Ishikawa (cell line): Measurements from ENCODE around the gene TGFBRAP1.
A peak's percentile ranks its signal among the peaks of the same experiment; 100 is the strongest.

Experiments
- CEBPB ChIP-seq: IDR thresholded peaks from 2 replicates; pipeline ENCODE4 v1.6.1; 2012
- CREB1 ChIP-seq: IDR thresholded peaks from 2 replicates; pipeline ENCODE4 v1.6.1; 2012; ENCODE audit warnings: low read depth
- EGR1 ChIP-seq: IDR thresholded peaks from 2 replicates; pipeline ENCODE4 v1.6.1; 2012
- EP300 ChIP-seq: IDR thresholded peaks from 2 replicates; pipeline ENCODE4 v1.6.1; 2012; ENCODE audit warnings: borderline replicate concordance
- FOXM1 ChIP-seq: IDR thresholded peaks from 2 replicates; pipeline ENCODE4 v1.6.1; 2012; ENCODE audit warnings: low read depth, borderline replicate concordance
- NFIC ChIP-seq: IDR thresholded peaks from 2 replicates; pipeline ENCODE4 v1.6.1; 2012
- RAD21 ChIP-seq: IDR thresholded peaks from 2 replicates; pipeline ENCODE4 v1.6.1; 2012; ENCODE audit warnings: low read depth
- TAF1 ChIP-seq: IDR thresholded peaks from 2 replicates; pipeline ENCODE4 v1.6.1; 2012; ENCODE audit warnings: low read depth, mild to moderate bottlenecking
- TCF12 ChIP-seq: IDR thresholded peaks from 2 replicates; pipeline ENCODE4 v1.6.1; 2012; ENCODE audit warnings: low read depth
- TEAD4 ChIP-seq: IDR thresholded peaks from 2 replicates; pipeline ENCODE4 v1.6.1; 2012
- YY1 ChIP-seq: IDR thresholded peaks from 2 replicates; pipeline ENCODE4 v1.6.1; 2012; ENCODE audit warnings: low read depth
- ZBTB7A ChIP-seq: IDR thresholded peaks from 2 replicates; pipeline ENCODE4 v1.6.1; 2012; ENCODE audit warnings: low read depth
- TF ChIP-seq, protein P1 (sequence below): IDR thresholded peaks from 2 replicates; pipeline ENCODE4 v1.6.1; 2012
- TF ChIP-seq, protein P2 (sequence below): IDR thresholded peaks from 2 replicates; pipeline ENCODE4 v1.6.1; 2012
- TF ChIP-seq, protein P3 (sequence below): IDR thresholded peaks from 2 replicates; pipeline ENCODE4 v1.6.1; 2012; ENCODE audit warnings: low read depth, mild to moderate bottlenecking

TGFBRAP1 gene

DNA sequence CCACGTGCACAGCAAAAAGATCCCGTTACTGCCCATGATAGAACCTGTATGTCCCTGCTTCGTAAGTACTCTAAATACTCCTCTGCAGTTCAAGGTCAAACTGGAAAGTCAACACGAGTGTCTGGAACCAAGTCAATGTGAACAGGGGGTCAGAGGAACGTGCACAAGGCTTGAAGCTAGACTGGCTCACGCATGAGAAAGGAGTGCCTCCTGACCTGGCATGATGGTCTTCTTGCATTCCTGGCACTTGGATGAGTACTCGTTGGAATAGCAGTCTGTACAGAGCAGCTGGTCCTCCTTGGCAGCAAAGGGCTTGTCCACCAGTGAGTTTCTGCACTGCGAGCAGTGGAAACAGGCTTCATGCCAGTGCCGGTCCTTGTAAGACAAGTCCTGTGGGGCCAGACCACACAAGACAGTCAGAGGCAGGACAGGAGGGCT, 43.8 kb upstream of the TGFBRAP1 start:
- TF ChIP-seq NFIC (no peak), RAD21 (no peak), YY1 (no peak), ZBTB7A (no peak), CEBPB (no peak)
- TF ChIP-seq, protein P1, sequence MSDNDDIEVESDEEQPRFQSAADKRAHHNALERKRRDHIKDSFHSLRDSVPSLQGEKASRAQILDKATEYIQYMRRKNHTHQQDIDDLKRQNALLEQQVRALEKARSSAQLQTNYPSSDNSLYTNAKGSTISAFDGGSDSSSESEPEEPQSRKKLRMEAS, result no peak

DNA sequence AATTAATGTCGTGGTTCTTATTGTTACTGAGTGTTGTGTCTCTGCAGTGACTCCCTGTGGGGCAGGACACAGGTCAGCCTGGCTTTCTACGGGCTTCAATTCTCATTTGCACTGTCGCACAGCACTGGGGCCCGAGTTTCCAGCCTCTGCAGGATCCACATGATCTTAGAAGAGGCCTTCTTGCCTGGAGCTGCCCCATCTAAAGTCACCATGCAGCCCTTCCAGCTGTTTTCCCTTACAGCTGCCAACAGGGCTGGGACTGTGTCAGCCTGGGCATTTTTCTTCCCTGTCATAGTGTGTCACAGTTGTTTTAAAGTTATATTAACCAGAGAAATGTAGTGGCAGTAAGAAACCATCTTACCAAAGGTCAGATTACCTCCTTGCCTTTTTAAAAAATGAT, 42.3 kb upstream of the TGFBRAP1 start:
- TF ChIP-seq TEAD4 (no peak), YY1 (no peak), ZBTB7A (no peak), EP300 (no peak), CEBPB (no peak), TAF1 (no peak)
- TF ChIP-seq, protein P2, sequence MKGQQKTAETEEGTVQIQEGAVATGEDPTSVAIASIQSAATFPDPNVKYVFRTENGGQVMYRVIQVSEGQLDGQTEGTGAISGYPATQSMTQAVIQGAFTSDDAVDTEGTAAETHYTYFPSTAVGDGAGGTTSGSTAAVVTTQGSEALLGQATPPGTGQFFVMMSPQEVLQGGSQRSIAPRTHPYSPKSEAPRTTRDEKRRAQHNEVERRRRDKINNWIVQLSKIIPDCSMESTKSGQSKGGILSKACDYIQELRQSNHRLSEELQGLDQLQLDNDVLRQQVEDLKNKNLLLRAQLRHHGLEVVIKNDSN, result no peak

DNA sequence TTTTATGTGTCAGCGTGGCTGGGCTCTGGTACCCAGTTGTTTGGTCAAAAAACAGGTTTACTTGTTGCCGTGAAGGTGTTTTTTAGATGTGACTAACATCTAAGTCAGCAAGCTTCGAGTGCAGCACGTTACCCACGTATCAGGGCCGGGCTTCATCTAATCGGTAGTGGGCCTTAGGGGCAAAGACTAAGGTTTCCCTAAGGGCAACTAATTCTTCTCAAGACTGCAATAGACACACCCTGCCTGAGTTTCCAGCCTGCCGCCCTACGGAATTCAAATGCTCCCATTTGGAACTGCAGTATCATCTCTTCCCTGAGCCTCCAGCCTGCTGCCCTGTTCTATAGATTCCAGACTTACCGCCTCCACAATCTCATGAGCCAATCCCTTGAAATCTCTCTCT, 41.6 kb upstream of the TGFBRAP1 start:
- TF ChIP-seq EP300 (no peak), ZBTB7A (no peak)
- TF ChIP-seq, protein P1, result no peak

DNA sequence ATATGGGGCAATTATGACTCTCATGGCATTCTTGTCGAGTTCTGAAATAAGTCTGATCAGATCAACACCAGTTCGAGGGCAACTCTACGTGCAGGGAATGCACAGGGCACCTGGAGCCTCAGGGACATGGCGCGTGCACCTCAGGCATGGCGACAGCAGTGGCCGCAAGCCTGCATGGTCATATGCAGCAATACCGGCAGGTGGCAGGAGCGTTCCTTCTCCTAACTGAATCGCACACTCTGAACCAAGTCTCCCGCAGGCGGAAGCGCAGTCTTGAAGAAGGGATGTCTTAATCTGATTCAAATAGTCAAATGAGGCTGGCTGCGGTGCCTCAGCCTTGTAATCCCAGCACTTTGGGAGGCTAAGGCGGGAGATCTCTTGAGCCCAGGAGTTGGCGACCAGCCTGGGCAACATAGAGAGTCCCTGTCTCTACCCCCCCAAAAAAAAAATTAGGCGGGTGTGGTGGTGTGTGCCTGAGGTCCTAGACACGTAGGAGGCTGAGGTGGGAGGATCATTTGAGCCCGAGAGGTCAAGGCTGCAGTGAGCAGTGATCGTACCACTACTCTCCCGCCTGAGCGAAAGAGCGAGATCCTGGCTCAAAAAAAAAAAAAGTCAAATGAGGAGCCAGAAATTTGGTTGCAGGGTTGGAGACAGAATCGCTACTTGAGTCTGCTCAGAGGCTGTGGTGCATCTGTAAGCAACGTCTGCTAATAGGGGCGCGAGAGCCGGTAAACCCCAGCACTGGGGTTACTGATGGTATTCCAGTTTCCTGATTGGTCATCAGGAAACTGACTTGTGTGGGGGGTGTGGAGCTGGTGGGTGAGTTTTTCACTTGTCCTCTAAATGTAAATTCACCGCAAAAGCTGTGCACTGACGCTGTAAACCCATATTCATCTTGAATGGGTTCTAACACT, 40.5 kb upstream of the TGFBRAP1 start:
- TF ChIP-seq YY1 (0 out of 2 replicates have a peak, but pooled peaks have one; percentile 33), FOXM1 (no peak), RAD21 (peak; percentile 83)
- TF ChIP-seq, protein P1, result peak; percentile 49

DNA sequence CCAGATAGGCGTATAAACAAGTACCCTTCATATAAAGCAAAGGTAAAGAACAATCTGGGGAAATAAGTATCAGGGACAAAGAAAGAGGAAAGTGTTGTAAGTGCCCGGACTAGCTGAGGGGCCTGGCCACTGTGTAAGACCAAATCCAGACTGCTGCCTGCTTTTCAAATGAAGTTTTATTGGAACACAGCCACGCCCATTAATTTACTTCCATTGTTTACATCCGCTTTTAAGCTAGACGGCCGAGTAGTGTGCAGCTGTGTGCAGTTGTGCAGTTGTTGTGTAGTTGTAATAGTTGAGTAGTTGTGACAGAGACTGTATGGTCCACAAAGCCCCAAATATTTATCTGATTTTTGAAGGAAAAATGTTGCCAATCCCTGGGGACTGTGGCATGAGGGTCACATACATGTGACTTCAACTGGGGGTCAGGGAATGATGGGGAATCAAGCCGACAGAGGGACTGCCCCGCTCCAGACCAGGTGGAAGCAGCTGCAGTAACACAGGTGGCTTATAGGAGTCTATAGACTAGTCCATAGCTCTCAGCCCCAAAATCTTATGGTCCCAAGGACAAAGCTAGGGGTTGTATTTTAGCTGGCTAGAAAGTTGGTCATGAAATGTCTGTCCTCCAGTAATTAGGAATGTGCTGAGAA, 39.3 kb upstream of the TGFBRAP1 start:
- TF ChIP-seq TAF1 (no peak), EGR1 (no peak), TEAD4 (no peak), EP300 (no peak), TCF12 (no peak)

DNA sequence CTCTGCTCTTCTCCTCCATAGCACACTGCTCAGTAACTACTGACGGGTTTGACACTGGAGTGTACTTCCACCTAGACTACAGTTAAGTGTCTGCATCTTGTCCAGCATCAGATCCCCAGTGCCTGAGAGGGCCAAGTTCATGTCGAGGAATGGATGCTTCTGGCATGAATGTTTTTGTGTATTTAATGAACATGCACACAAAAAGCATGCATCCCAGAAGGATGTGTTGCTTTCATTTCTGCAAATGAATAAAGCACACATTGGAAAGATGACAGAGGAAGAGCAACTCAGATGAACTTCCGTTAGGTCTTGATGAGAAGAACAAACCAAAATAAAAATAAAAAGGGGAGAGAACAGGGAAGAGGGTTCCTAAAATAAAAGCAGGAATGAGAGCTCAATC, 35.7 kb upstream of the TGFBRAP1 start:
- TF ChIP-seq, protein P2, result no peak
- TF ChIP-seq RAD21 (no peak), TEAD4 (no peak), YY1 (no peak), TAF1 (no peak)

DNA sequence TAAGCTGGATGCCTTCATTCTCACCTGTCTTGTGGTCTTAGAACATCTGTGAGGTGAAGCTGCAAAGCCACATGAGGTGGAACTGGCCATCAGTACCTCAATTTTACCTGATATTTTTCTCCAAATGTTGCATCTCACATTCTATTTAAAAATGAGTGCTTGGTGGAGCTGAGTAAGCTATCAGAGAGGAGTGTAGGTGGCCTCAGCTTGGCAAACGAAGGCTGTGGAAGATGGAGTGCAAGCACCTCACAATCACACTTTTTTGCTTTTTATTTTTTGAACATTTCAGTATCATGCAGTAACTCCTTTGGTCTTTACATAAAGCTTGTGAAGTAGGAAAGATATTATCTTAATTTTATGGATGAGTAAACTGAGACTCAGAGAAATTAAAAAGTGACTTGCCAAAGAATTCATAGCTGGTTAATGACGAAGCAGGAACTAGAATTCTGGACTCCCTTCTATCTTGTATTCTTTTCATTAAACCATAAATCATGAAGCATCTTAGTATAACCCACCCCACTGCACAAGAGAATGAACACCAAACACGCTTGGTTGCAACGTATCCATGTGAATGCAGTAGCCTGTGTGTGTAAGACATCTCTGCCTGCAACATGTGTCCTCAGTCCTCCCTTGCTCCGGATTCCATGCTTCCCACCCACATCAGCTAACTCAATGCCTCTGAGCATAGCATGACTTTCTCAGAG, 35.1 kb upstream of the TGFBRAP1 start:
- TF ChIP-seq, protein P1, result no peak
- TF ChIP-seq EGR1 (no peak), TAF1 (no peak), TEAD4 (no peak), YY1 (no peak), ZBTB7A (no peak), NFIC (no peak), TCF12 (no peak), EP300 (no peak), CREB1 (no peak), FOXM1 (no peak), CEBPB (no peak)
- TF ChIP-seq, protein P2, result no peak
- TF ChIP-seq, protein P3, sequence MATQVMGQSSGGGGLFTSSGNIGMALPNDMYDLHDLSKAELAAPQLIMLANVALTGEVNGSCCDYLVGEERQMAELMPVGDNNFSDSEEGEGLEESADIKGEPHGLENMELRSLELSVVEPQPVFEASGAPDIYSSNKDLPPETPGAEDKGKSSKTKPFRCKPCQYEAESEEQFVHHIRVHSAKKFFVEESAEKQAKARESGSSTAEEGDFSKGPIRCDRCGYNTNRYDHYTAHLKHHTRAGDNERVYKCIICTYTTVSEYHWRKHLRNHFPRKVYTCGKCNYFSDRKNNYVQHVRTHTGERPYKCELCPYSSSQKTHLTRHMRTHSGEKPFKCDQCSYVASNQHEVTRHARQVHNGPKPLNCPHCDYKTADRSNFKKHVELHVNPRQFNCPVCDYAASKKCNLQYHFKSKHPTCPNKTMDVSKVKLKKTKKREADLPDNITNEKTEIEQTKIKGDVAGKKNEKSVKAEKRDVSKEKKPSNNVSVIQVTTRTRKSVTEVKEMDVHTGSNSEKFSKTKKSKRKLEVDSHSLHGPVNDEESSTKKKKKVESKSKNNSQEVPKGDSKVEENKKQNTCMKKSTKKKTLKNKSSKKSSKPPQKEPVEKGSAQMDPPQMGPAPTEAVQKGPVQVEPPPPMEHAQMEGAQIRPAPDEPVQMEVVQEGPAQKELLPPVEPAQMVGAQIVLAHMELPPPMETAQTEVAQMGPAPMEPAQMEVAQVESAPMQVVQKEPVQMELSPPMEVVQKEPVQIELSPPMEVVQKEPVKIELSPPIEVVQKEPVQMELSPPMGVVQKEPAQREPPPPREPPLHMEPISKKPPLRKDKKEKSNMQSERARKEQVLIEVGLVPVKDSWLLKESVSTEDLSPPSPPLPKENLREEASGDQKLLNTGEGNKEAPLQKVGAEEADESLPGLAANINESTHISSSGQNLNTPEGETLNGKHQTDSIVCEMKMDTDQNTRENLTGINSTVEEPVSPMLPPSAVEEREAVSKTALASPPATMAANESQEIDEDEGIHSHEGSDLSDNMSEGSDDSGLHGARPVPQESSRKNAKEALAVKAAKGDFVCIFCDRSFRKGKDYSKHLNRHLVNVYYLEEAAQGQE, result no peak
